HG02840 (cell line): ENCODE measurements around the gene GZMB.
"Not testable (repeated sequence)": the region's sequence is repeated elsewhere in the genome, so short reads cannot be mapped to it uniquely, and the experiment has no call there.

Experiments used
- ATAC-seq: cut with Tn5 transposase; IDR thresholded peaks from one replicate; pipeline ENCODE4 v1.9.1; 2021; ENCODE audit warnings: mild to moderate bottlenecking, moderate library complexity, moderate number of reproducible peaks; ENCODE audit not compliant: unreplicated experiment, low FRiP score

The GZMB gene, protein sequence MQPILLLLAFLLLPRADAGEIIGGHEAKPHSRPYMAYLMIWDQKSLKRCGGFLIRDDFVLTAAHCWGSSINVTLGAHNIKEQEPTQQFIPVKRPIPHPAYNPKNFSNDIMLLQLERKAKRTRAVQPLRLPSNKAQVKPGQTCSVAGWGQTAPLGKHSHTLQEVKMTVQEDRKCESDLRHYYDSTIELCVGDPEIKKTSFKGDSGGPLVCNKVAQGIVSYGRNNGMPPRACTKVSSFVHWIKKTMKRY

DNA sequence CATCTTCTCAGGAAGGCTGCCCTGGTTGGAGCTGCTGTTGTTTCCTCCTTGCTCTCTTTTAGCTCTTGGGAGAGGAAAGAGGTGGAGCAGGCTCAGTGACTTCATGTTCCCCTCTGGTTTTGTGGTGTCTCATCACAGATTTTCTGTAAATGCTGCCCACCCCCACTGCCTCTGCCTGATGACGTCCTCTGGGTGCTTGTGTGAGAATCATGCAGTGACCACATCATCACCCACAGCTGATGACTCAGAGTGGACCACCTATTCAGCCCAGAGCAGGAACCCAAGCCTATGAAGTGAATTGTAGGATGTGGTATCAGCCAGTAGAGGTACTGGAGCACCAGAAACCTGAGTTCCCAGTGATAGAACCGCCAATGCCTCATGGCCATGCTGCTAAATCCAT lies at the start of gene GZMB:
Gene GZMB, minus strand, starts transcription at position 33 of the 400 bp plus-strand sequence. Its CDS starts 30 bp downstream, at position 3.
- ATAC-seq = no peak

DNA sequence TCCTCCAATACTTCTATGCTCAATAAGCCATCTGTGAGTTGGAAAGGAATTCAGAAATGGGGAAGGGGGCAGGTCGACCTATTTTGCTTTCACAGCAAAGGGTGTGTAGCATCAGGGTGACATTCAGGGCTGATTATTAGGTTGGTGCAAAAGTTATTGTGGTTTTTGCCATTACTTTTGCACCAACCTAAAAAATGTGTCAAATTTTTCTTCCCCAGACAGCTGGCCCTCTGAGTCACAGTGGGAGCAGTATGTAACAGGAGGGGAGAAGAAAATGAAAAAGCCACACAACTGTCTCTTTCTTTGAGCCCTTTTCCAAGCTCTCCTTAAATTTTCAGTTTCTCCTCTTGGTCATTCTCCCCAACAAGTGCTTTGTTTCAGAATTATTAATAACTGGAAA lies 47.1 kb upstream of the GZMB start:
- ATAC-seq = no peak

- ATAC-seq = no peak
These were observed 46.5 kb upstream of the GZMB start for GRCh38 chr14:24680516-24680915.

DNA sequence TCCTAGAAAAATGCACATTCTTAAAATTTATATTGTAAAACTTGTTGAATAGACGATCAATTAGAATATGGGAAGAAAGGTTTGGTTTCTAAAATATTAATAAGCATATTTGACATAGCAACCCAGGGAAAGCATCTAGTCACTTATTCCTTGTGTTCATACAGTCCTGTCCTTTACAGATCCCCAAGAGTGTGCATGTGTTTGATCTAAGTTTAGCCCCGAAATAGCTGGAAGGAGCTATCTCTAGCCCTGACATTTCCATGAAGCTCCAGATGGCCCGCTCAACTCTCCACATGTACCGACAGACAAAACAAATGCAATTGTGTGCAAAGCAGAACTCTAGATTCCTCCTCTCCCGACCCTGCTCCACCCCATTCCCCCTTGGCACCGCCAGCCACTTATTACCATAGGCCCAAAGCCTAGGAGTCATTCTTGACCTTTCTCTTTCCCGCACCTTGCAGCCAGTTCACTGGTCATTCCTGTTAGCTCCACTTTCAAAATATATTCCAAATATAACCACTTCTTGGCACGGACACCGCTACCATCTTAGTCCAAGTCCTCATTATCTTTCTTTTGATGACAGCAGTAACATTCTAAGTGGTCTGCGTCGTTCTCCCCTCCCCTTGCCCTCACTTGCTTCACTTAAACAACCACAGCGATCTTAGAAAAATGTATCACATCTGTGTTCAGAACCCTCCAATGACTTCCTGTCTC lies 45.4 kb upstream of the GZMB start:
- ATAC-seq = no peak

DNA sequence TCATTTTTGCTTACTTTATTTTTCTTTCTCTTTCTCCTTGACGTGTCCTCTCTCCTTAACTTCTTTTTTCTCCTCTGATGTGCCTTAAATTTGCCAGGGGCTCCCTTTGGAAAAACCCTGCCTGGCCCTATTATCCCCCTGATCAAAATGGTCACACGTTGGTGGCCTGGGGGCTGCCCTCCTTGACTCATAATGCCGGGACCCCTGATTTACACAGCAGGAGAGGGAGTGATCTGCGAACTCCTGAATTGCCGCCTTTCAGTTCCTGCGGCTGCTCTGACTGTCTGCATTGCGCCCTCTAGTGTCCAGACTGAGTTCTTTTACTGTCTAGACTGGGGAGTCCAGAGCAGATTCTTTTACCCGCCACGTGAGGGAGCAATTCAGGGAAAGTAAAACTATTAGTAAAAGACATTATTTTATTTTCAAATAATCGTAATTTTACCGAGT lies 44.8 kb upstream of the GZMB start:
- ATAC-seq = peak; percentile 65

GRCh38 chr14:24677956-24678355 lies 44.0 kb upstream of the GZMB start:
- ATAC-seq = no peak

DNA sequence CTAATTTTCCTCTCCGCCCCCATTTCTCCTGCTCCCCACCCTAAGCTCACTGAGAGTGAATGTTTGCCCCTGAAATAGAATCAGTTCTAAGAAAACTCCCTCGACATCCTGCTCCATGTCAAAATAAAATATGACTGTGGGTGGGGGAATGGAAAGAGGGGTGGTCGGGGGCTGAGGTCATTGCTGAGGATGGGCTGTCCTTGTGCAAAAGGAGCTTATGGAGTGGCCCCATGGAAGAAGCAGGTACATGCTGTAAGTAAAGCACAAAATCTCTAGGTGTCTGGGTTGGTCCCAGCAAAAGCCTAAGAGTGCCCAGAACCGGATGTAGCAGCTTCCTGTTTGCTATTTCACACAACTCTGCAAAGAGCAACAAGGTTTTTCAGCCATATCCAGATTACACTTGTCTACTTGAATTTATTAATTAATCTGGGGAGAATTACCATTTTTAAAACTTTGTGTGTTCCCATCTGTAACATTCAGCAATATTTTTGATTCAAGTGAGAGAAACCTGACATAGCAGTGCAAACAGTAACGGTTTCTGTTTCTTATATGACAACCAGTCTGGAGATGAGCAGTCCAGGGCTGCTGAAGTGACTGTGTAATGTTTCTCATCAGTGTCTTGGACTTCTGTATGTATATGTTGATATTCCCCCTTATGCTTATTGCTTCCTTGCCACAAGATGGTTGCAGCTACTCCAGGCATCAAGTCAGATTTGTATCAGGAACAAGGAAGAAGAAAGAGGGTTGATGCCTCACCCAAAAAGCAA lies 40.4 kb upstream of the GZMB start:
- peak; percentile 52 for ATAC-seq

- peak; percentile 46 for ATAC-seq
These were observed 39.7 kb upstream of the GZMB start for GRCh38 chr14:24673534-24674203.

GRCh38 chr14:24673059-24673458 lies 39.1 kb upstream of the GZMB start:
- ATAC-seq = peak; percentile 56

- no peak for ATAC-seq
These were observed 36.6 kb upstream of the GZMB start for GRCh38 chr14:24670594-24670993.

GRCh38 chr14:24669651-24670050 lies 35.7 kb upstream of the GZMB start:
- no peak for ATAC-seq

- ATAC-seq = peak; percentile 95
These were observed 31.5 kb upstream of the GZMB start for GRCh38 chr14:24665440-24665991.

GRCh38 chr14:24664366-24664765 lies 30.4 kb upstream of the GZMB start:
- no peak for ATAC-seq

DNA sequence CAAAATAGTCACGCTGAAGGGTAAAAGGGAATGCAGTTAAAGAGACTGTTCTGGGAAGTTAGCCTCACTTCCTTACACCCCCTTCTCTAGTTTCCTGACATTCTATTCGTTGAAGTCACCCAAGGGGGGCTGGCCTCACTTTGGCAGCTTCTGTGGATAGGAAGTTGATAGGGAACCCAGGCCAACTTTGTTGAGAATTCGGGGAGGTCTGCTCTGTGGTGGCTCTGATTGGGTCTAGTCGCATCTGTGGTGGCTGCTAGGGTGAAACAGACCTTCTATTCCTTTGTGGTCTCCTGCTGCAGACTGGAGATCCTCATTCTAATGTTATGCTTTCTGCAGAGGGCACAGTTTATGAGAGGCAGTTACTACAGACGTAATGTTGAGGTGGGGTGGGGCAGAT lies 28.8 kb upstream of the GZMB start:
- no peak for ATAC-seq

GRCh38 chr14:24659916-24660570 lies 26.1 kb upstream of the GZMB start:
- ATAC-seq = no peak

- not testable (repeated sequence) for ATAC-seq
These were observed 14.4 kb upstream of the GZMB start for GRCh38 chr14:24648361-24648760.

- no peak for ATAC-seq
These were observed 5.9 kb upstream of the GZMB start for GRCh38 chr14:24639905-24640304.

DNA sequence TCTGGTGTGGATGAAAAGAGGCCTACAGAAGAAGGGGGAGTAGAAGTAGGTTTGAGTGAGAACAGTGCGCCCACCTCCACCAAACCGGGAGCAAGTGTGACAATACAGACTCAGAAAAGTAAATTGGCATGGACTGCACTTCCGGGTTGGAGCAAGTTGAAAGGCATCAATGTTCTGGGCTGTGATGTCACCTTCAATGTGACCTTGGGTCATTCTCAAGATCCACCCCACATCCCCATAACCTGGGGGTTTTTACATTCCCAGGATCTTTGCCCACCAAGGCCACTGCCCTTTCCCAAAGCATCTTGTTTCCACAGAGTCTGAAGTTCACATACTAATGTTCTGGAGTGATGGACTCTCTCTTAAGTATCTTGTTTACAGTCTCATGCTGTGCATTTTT lies 5.3 kb upstream of the GZMB start:
- ATAC-seq = no peak

- ATAC-seq = no peak
These were observed 637 bp downstream of the GZMB start for GRCh38 chr14:24633353-24633752.

DNA sequence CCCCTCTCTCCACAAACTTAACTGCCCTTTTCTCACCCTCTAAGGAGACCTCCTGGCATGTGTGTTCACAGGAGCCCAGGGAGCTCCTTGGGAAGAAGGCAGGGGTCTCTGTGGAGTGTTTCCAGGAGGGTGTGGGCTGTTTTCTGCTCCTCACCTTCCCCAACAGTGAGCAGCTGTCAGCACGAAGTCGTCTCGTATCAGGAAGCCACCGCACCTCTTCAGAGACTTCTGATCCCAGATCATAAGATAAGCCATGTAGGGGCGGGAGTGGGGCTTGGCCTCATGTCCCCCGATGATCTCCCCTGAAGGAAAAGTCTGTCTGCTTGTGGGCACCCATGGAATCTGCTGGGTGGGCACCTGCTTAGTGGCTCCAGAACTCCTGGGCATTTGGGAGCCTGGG lies 1.2 kb downstream of the GZMB start:
- ATAC-seq = no peak
